GM23248 (cell line): ENCODE results near the gene PPP1R16B. TPM values are rescaled to one million over a fixed set of nuclear protein-coding genes. Genes with fewer than 3 reads are reported as not detected.

Experiments
- DNase-seq: peaks from one replicate; pipeline ENCODE4 v3.0.0-alpha.2; 2015
- H2AFZ ChIP-seq: fragments of 200-600 bp; sonication (generic); 2 replicates; pipeline ENCODE4 v1.6.1; 2016; ENCODE audit warnings: antibody characterized with exemption
- H3F3A ChIP-seq: fragments of 200-600 bp; sonication (generic); 2 replicates; pipeline ENCODE4 v1.6.1; 2016; ENCODE audit warnings: mild to moderate bottlenecking, antibody characterized with exemption, mixed run types; ENCODE audit not compliant: insufficient read depth
- H3K27ac ChIP-seq: fragments of 200-600 bp; sonication (generic); 2 replicates; pipeline ENCODE4 v1.5.1; 2016; ENCODE audit warnings: mild to moderate bottlenecking
- H3K27me3 ChIP-seq: fragments of 200-600 bp; sonication (generic); replicated peaks from 2 replicates; pipeline ENCODE4 v1.6.1; 2016; ENCODE audit warnings: mild to moderate bottlenecking; ENCODE audit not compliant: insufficient read depth
- H3K36me3 ChIP-seq: fragments of 200-600 bp; sonication (generic); 2 replicates; pipeline ENCODE4 v1.6.1; 2016; ENCODE audit warnings: low read depth, mild to moderate bottlenecking
- H3K4me1 ChIP-seq: fragments of 200-600 bp; sonication (generic); 2 replicates; pipeline ENCODE4 v1.6.1; 2016; ENCODE audit warnings: mild to moderate bottlenecking; ENCODE audit not compliant: insufficient read depth
- H3K4me2 ChIP-seq: fragments of 200-600 bp; sonication (generic); one replicate; pipeline ENCODE4 v1.6.1; 2016; ENCODE audit warnings: mild to moderate bottlenecking; ENCODE audit not compliant: unreplicated experiment
- H3K4me3 ChIP-seq: fragments of 200-600 bp; sonication (generic); 2 replicates; pipeline ENCODE4 v1.5.1; 2016; ENCODE audit warnings: mild to moderate bottlenecking
- H3K79me2 ChIP-seq: fragments of 200-600 bp; sonication (generic); 2 replicates; pipeline ENCODE4 v1.6.1; 2016; ENCODE audit warnings: mild to moderate bottlenecking; ENCODE audit not compliant: insufficient read depth
- H3K9ac ChIP-seq: fragments of 200-600 bp; sonication (generic); 2 replicates; pipeline ENCODE4 v1.6.1; 2016; ENCODE audit warnings: mild to moderate bottlenecking
- H3K9me2 ChIP-seq: fragments of 200-600 bp; sonication (generic); 2 replicates; pipeline ENCODE4 v1.6.1; 2016; ENCODE audit warnings: mixed run types, mild to moderate bottlenecking, moderate library complexity; ENCODE audit not compliant: insufficient read depth
- H3K9me3 ChIP-seq: fragments of 200-600 bp; sonication (generic); one replicate; pipeline ENCODE4 v1.6.1; 2017; ENCODE audit warnings: low read depth
- H4K20me1 ChIP-seq: fragments of 200-600 bp; sonication (generic); 2 replicates; pipeline ENCODE4 v1.6.0; 2016; ENCODE audit not compliant: insufficient read depth
- EZH2 ChIP-seq: fragments of 200-600 bp; sonication (generic); IDR thresholded peaks from 2 replicates; pipeline ENCODE4 v1.6.1; 2018; ENCODE audit warnings: antibody characterized with exemption, mild to moderate bottlenecking; ENCODE audit not compliant: insufficient read depth, poor library complexity, severe bottlenecking
- EZH2phosphoT487 ChIP-seq: fragments of 200-600 bp; sonication (generic); IDR thresholded peaks from 2 replicates; pipeline ENCODE4 v1.6.1; 2018; ENCODE audit warnings: antibody characterized with exemption, moderate library complexity, mild to moderate bottlenecking, low read depth; ENCODE audit not compliant: insufficient read depth
- WGBS, 2 experiments: methylation state at CpG; one replicate each; pipeline ENCODE4 v1.1.6; 2015 to 2017; ENCODE audit warnings: low lambda C conversion rate in 2 of 2, low coverage in 1 of 2; ENCODE audit errors: missing lambda C conversion rate in 2 of 2; 5-methylcytosine and 5-hydroxymethylcytosine counted together
- in situ Hi-C: fragments of 300-500 bp; cut with MboI; formaldehyde crosslinking; loops from 2 replicates; pipeline ENCODE4 v1.15.0; 2020
- polyA plus RNA-seq: library from polyadenylated mRNA; unstranded; fragments of >200 nt; fragmentation: Nextera tagmentation; extraction: Ambion mirVana; gene quantifications from 2 replicates; pipeline ENCODE4 v1.2.1, GENCODE V29; 2016
- total RNA-seq: library from RNA; depleted of rRNA; stranded (reverse); fragments of >200 nt; shearing (Covaris generic); gene quantifications from 2 replicates; pipeline ENCODE4 v1.2.3, GENCODE V29; 2014

The PPP1R16B gene
- total and polyA plus RNA-seq, 2 experiments from 2014 or later: not detected

- no peaks in the 10 kb centered on the region for H3K9me3 ChIP-seq
- no peaks in the 10 kb centered on the region for H3K4me1 ChIP-seq
- no peaks in the 10 kb centered on the region for H3K9me2 ChIP-seq
- TF ChIP-seq EZH2phosphoT487 (no peak), EZH2 (no peak)
- 75% methylated on average over 2 of the region's 2 CpGs for WGBS, 2 experiments
- no peaks in the 10 kb centered on the region for H4K20me1 ChIP-seq
- H3K79me2 ChIP-seq: no peaks in the 10 kb centered on the region
- no peaks in the 10 kb centered on the region for H3K27me3 ChIP-seq
- no peak overlapping the region for H3K4me2 ChIP-seq
- H3K27ac ChIP-seq: no peak overlapping the region
- no peak for DNase-seq
- in situ Hi-C loops: no loop called here
- H3K4me3 ChIP-seq: no peak overlapping the region
- H2AFZ ChIP-seq: no peak overlapping the region
- H3K36me3 ChIP-seq: peaks cover 5% of the 10 kb centered on the region
- H3K9ac ChIP-seq: no peak overlapping the region
- no peaks in the 10 kb centered on the region for H3F3A ChIP-seq
Measured at GRCh38 chr20:38774167-38774566, 31.3 kb upstream of the PPP1R16B start.

- in situ Hi-C loops: no loop called here
- WGBS, 2 experiments: 95 to 98% methylated on average over 11 of the region's 11 CpGs
Measured at GRCh38 chr20:38776363-38776762, 29.1 kb upstream of the PPP1R16B start.

GRCh38 chr20:38779247-38780097 lies 26.0 kb upstream of the PPP1R16B start:
- no peaks in the 10 kb centered on the region for H3K27me3 ChIP-seq
- no peak overlapping the region for H3K4me2 ChIP-seq
- H3F3A ChIP-seq: no peaks in the 10 kb centered on the region
- no peak overlapping the region for H2AFZ ChIP-seq
- no peak for DNase-seq
- H3K4me3 ChIP-seq: no peak overlapping the region
- H3K9ac ChIP-seq: no peak overlapping the region
- WGBS, 2 experiments: 55 to 56% methylated on average over 17 to 19 of the region's 19 CpGs
- H3K36me3 ChIP-seq: no peaks in the 10 kb centered on the region
- in situ Hi-C loops: no loop called here
- H3K79me2 ChIP-seq: no peaks in the 10 kb centered on the region
- no peak overlapping the region for H3K27ac ChIP-seq
- no peaks in the 10 kb centered on the region for H3K9me3 ChIP-seq
- no peaks in the 10 kb centered on the region for H3K9me2 ChIP-seq
- H3K4me1 ChIP-seq: no peaks in the 10 kb centered on the region
- no peaks in the 10 kb centered on the region for H4K20me1 ChIP-seq
- TF ChIP-seq EZH2phosphoT487 (no peak), EZH2 (no peak)

More at GRCh38 chr20:38776363-38776762, 29.1 kb upstream of the PPP1R16B start:
- no peak for TF ChIP-seq EZH2
- no peak for TF ChIP-seq EZH2phosphoT487
- Histone ChIP-seq H2AFZ (no peak overlapping the region), H3K27ac (no peak overlapping the region), H3F3A (no peaks in the 10 kb centered on the region), H3K27me3 (no peaks in the 10 kb centered on the region), H3K4me2 (no peak overlapping the region), H4K20me1 (no peaks in the 10 kb centered on the region), H3K36me3 (peaks cover 5% of the 10 kb centered on the region), H3K9ac (no peak overlapping the region), H3K79me2 (no peaks in the 10 kb centered on the region), H3K9me3 (no peaks in the 10 kb centered on the region), H3K9me2 (no peaks in the 10 kb centered on the region), H3K4me1 (no peaks in the 10 kb centered on the region), H3K4me3 (no peak overlapping the region)
- no peak for DNase-seq

GRCh38 chr20:38782275-38782674 lies 23.2 kb upstream of the PPP1R16B start:
- no peaks in the 10 kb centered on the region for H3K27me3 ChIP-seq
- no peaks in the 10 kb centered on the region for H3K4me1 ChIP-seq
- no peaks in the 10 kb centered on the region for H3K79me2 ChIP-seq
- TF ChIP-seq EZH2phosphoT487: no peak
- TF ChIP-seq EZH2: no peak
- H3K4me2 ChIP-seq: no peak overlapping the region
- no peaks in the 10 kb centered on the region for H3F3A ChIP-seq
- H3K36me3 ChIP-seq: no peaks in the 10 kb centered on the region
- no peak overlapping the region for H3K9ac ChIP-seq
- H3K9me3 ChIP-seq: no peaks in the 10 kb centered on the region
- no peak for DNase-seq
- no peak overlapping the region for H3K4me3 ChIP-seq
- no peaks in the 10 kb centered on the region for H4K20me1 ChIP-seq
- WGBS, 2 experiments: 48 to 54% methylated on average over 3 of the region's 3 CpGs
- in situ Hi-C loops: no loop called here
- H2AFZ ChIP-seq: no peak overlapping the region
- H3K9me2 ChIP-seq: no peaks in the 10 kb centered on the region
- no peak overlapping the region for H3K27ac ChIP-seq
